K562 (cell line): Measurements from ENCODE around the gene SETMAR. TPM values are rescaled to one million over a fixed set of nuclear protein-coding genes. Genes with fewer than 3 reads are reported as not detected.
A peak's percentile ranks its signal among the peaks of the same experiment; 100 is the strongest.

Experiments
- ATF3 ChIP-seq, 2 experiments: fragments of 450-650 bp in 1 of 2; sonication (generic) in 1 of 2; formaldehyde crosslinking in 1 of 2; IDR thresholded peaks in 1 of 2; conservative IDR thresholded peaks in 1 of 2; 2 replicates each; pipeline versions ENCODE4 v1.6.1 to v1.8.1; 2016 to 2023; ENCODE audit warnings: mild to moderate bottlenecking in 2 of 2, moderate library complexity in 2 of 2, inconsistent platforms in 1 of 2, missing genetic modification reagents in 1 of 2
- CBX5 ChIP-seq: IDR thresholded peaks from 2 replicates; pipeline ENCODE4 v1.6.1; 2014; ENCODE audit warnings: low read depth, borderline replicate concordance
- FOXP1 ChIP-seq: sonication (generic); formaldehyde crosslinking; IDR thresholded peaks from 2 replicates; pipeline ENCODE4 v1.8.0; 2022; ENCODE audit warnings: mild to moderate bottlenecking, missing genetic modification reagents
- GTF3C2 ChIP-seq: IDR thresholded peaks from 3 replicates; pipeline ENCODE4 v1.6.1; 2011; ENCODE audit warnings: borderline replicate concordance, mild to moderate bottlenecking, moderate library complexity; ENCODE audit not compliant: insufficient read length; ENCODE audit errors: extremely low read depth
- HMG20B ChIP-seq: fragments of 250-450 bp; sonication (Bioruptor Pico); IDR thresholded peaks from 2 replicates; pipeline ENCODE4 v1.5.0; 2021; ENCODE audit warnings: mild to moderate bottlenecking
- IRF2 ChIP-seq: sonication (generic); formaldehyde crosslinking; IDR thresholded peaks from 2 replicates; pipeline ENCODE4 v1.8.1; 2022; ENCODE audit warnings: mild to moderate bottlenecking, missing genetic modification reagents
- MTF1 ChIP-seq: fragments of 250-450 bp; sonication (Bioruptor Pico); IDR thresholded peaks from 2 replicates; pipeline ENCODE4 v1.9.0; 2021; ENCODE audit warnings: moderate library complexity, mild to moderate bottlenecking, inconsistent platforms, borderline replicate concordance
- NFIX ChIP-seq: fragments of 250-450 bp; sonication (Bioruptor Pico); IDR thresholded peaks from 2 replicates; pipeline ENCODE4 v1.4.0; 2020; ENCODE audit warnings: low read depth, mild to moderate bottlenecking, moderate library complexity
- POLR2A ChIP-seq: fragments of 450-650 bp; conservative IDR thresholded peaks from 2 replicates; pipeline ENCODE4 v1.6.1; 2016
- RBM39 ChIP-seq: fragments of 200-400 bp; formaldehyde crosslinking; optimal IDR thresholded peaks from 2 replicates; pipeline ENCODE3; 2018; ENCODE audit warnings: low read depth, low read length
- RUNX1 ChIP-seq: sonication (generic); IDR thresholded peaks from 2 replicates; pipeline ENCODE4 v1.6.1; 2016; ENCODE audit warnings: antibody characterized with exemption, low read depth
- TAF15 ChIP-seq: fragments of 200-400 bp; formaldehyde crosslinking; IDR thresholded peaks from 2 replicates; pipeline ENCODE4 v1.6.1; 2017; ENCODE audit warnings: mild to moderate bottlenecking, low read depth, low read length, moderate library complexity
- TCF15 ChIP-seq: fragments of 250-450 bp; sonication (Bioruptor Pico); IDR thresholded peaks from 2 replicates; pipeline ENCODE4 v1.8.0; 2022; ENCODE audit warnings: moderate library complexity, mild to moderate bottlenecking, inconsistent platforms
- TCF7L2 ChIP-seq: fragments of 150-350 bp; IDR thresholded peaks from 2 replicates; pipeline ENCODE4 v1.6.1; 2016; ENCODE audit warnings: low read depth, mild to moderate bottlenecking, low read length, moderate library complexity
- ZBTB1 ChIP-seq: sonication (generic); formaldehyde crosslinking; IDR thresholded peaks from 2 replicates; pipeline ENCODE4 v1.8.1; 2023; ENCODE audit warnings: missing genetic modification reagents, low read depth, mild to moderate bottlenecking, borderline replicate concordance
- ZFP36 ChIP-seq: fragments of 150-350 bp; IDR thresholded peaks from 2 replicates; pipeline ENCODE4 v1.6.1; 2018; ENCODE audit warnings: low read length, low read depth; ENCODE audit not compliant: partially characterized antibody
- ZNF174 ChIP-seq: fragments of 250-450 bp; sonication (Bioruptor Pico); IDR thresholded peaks from 2 replicates; pipeline ENCODE4 v1.4.0; 2020; ENCODE audit warnings: mild to moderate bottlenecking
- ZNF408 ChIP-seq: fragments of 250-450 bp; sonication (Bioruptor Pico); IDR thresholded peaks from 2 replicates; pipeline ENCODE4 v1.4.0; 2020; ENCODE audit warnings: low read depth, mild to moderate bottlenecking, moderate library complexity
- ZNF561 ChIP-seq: fragments of 450-650 bp; formaldehyde crosslinking; conservative IDR thresholded peaks from 2 replicates; pipeline ENCODE4 v1.4.0; 2020; ENCODE audit warnings: mild to moderate bottlenecking, moderate library complexity
- ZNF668 ChIP-seq: fragments of 250-450 bp; sonication (Bioruptor Pico); IDR thresholded peaks from 2 replicates; pipeline ENCODE4 v1.8.0; 2022; ENCODE audit warnings: mild to moderate bottlenecking, inconsistent platforms
- ZNF79 ChIP-seq: fragments of 250-450 bp; sonication (Bioruptor Pico); IDR thresholded peaks from 2 replicates; pipeline ENCODE4 v1.4.0; 2020; ENCODE audit warnings: low read depth, mild to moderate bottlenecking, moderate library complexity
- polyA plus RNA-seq, 8 experiments: library from polyadenylated mRNA; depleted of rRNA in 4 of 8; stranded (reverse) in 5 of 8; unstranded in 3 of 8; fragments of >200 nt; fragmentation: Nextera tagmentation in 2 of 8; fragmentation: Illumina TruSeq in 1 of 8; extraction: Ambion mirVana in 2 of 8; extraction: Trizol in 1 of 8; gene quantifications; 2 replicates each; pipeline versions ENCODE4 v1.2.1 to v1.2.3, GENCODE V29; 2011 to 2014; ENCODE audit warnings: inconsistent platforms in 1 of 8, missing spikeins in 1 of 8
- total RNA-seq, 7 experiments: library from RNA; depleted of rRNA in 6 of 7; stranded (reverse); fragments of >200 nt in 6 of 7; fragmentation: Illumina TruSeq in 2 of 7; extraction: Trizol in 2 of 7; gene quantifications; 2 replicates each; pipeline versions ENCODE4 v1.2.1 to v1.2.3, GENCODE V29; 2011 to 2021; ENCODE audit warnings: low replicate concordance in 1 of 7

The SETMAR gene
- total and polyA plus RNA-seq, 9 of the 15 experiments (the other 6 are each of a cell fraction or from before 2014, with no cell fraction given): 5.5 to 25.1 (median 18.2) TPM

- TF ChIP-seq ZNF408 (no peak), ZNF174 (CRISPR knock-in tag) (no peak), HMG20B (CRISPR knock-in tag) (no peak), ZNF79 (CRISPR knock-in tag) (no peak), IRF2 (CRISPR knock-in tag) (no peak), FOXP1 (CRISPR knock-in tag) (no peak), POLR2A (peak; percentile 87), ZNF561 (CRISPR knock-in tag) (no peak), ATF3 (IDR thresholded peaks at IDR 0.05) (no peak), ATF3 (CRISPR knock-in tag; conservative IDR thresholded peaks at IDR 0.05) (no peak; the same call in 1 of the 2 replicates), TCF7L2 (no peak), RUNX1 (no peak), NFIX (CRISPR knock-in tag) (no peak), RBM39 (no peak), TCF15 (CRISPR knock-in tag) (peak; percentile 74), CBX5 (no peak), ZNF668 (CRISPR knock-in tag) (no peak), TAF15 (no peak), MTF1 (CRISPR knock-in tag) (no peak), ZFP36 (no peak), GTF3C2 (no peak), ZBTB1 (CRISPR knock-in tag) (no peak)
Measured at GRCh38 chr3:4303187-4304123, at the start of gene SETMAR (continued).
